Calu3 (cell line): ENCODE data around the gene UNG. TPM values are rescaled to one million over a fixed set of nuclear protein-coding genes. Genes with fewer than 3 reads are reported as not detected.

Experiments used
- BruUV-seq: library from RNA; stranded (reverse); fragments of 400-500 nt; replicated peaks from 2 replicates; lab custom pipeline; 2021; lab: Mats Ljungman, UMichigan
- CTCF ChIA-PET: fragments of 300-600 bp; sonication (Branson Sonifier 250); formaldehyde crosslinking; loops from one replicate; lab custom pipeline; 2022; ENCODE audit warnings: antibody characterized with exemption; lab: Charles Lee
- DNase-seq: peaks from one replicate; pipeline ENCODE4 v3.0.0; 2022
- H3K27ac Mint-ChIP-seq: one replicate; pipeline ENCODE4 v1.8.0; 2022; ENCODE audit warnings: mixed read lengths; ENCODE audit not compliant: unreplicated experiment
- H3K27me3 Mint-ChIP-seq: one replicate; pipeline ENCODE4 v1.8.0; 2022; ENCODE audit warnings: mixed read lengths; ENCODE audit not compliant: unreplicated experiment
- H3K36me3 Mint-ChIP-seq: one replicate; pipeline ENCODE4 v1.8.0; 2022; ENCODE audit warnings: mild to moderate bottlenecking, moderate library complexity, mixed read lengths; ENCODE audit not compliant: insufficient read depth, unreplicated experiment
- H3K4me1 Mint-ChIP-seq: one replicate; pipeline ENCODE4 v1.8.0; 2022; ENCODE audit warnings: mild to moderate bottlenecking, low read depth, mixed read lengths; ENCODE audit not compliant: unreplicated experiment
- H3K4me3 Mint-ChIP-seq: one replicate; pipeline ENCODE4 v1.8.0; 2022; ENCODE audit warnings: mild to moderate bottlenecking, low read depth, moderate library complexity, mixed read lengths; ENCODE audit not compliant: unreplicated experiment
- H3K9me3 Mint-ChIP-seq: one replicate; pipeline ENCODE4 v1.8.0; 2022; ENCODE audit warnings: low read depth, mixed read lengths; ENCODE audit not compliant: unreplicated experiment
- intact Hi-C: fragments of 100-400 bp; cut with micrococcal nuclease; formaldehyde crosslinking; loops from one replicate; pipeline ENCODE4 v1.10.0; 2022; ENCODE audit not compliant: unreplicated experiment
- total RNA-seq: library from RNA; stranded (reverse); gene quantifications from 2 replicates; pipeline ENCODE4 v1.2.3, GENCODE V29; 2022
- TF ChIP-seq, protein P1 (sequence below): fragments of 200-600 bp; IDR thresholded peaks from one replicate; pipeline ENCODE4 v1.8.0; 2022; ENCODE audit warnings: antibody characterized with exemption; ENCODE audit not compliant: unreplicated experiment

The UNG gene
- total RNA-seq, 1 experiment from 2014 or later, result 79.2 TPM

DNA sequence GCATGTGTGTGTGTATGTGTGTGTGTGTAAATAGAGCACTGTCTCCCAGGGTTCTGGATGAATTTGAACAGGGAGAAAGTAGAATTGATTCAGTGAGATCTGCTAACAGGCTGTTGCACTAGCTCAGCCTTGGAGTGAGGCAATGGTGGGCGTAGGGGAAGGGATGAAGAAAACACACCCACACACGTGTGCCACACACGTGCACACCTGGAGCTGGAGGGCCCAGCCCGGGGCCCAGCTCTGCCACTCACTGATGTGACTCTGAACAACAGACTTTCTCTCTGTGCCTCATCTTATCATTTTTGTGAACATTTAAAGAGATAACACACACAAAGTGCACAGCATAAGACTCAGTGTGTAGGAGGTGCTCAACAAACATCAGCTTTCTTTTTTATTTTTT is 23.2 kb downstream of the UNG start:
- Mint-ChIP-seq H3K27ac (no peak overlapping the region), H3K36me3 (no peaks in the 10 kb centered on the region), H3K4me3 (no peak overlapping the region), H3K9me3 (no peaks in the 10 kb centered on the region), H3K27me3 (peaks cover 12% of the 10 kb centered on the region), H3K4me1 (peaks cover 6% of the 10 kb centered on the region)
- CTCF ChIA-PET, result no interaction called here
- intact Hi-C loops, result no loop called here
- no TSS peak for BruUV-seq
- TF ChIP-seq, protein P1, sequence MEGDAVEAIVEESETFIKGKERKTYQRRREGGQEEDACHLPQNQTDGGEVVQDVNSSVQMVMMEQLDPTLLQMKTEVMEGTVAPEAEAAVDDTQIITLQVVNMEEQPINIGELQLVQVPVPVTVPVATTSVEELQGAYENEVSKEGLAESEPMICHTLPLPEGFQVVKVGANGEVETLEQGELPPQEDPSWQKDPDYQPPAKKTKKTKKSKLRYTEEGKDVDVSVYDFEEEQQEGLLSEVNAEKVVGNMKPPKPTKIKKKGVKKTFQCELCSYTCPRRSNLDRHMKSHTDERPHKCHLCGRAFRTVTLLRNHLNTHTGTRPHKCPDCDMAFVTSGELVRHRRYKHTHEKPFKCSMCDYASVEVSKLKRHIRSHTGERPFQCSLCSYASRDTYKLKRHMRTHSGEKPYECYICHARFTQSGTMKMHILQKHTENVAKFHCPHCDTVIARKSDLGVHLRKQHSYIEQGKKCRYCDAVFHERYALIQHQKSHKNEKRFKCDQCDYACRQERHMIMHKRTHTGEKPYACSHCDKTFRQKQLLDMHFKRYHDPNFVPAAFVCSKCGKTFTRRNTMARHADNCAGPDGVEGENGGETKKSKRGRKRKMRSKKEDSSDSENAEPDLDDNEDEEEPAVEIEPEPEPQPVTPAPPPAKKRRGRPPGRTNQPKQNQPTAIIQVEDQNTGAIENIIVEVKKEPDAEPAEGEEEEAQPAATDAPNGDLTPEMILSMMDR, result no peak
- no peak for DNase-seq

DNA sequence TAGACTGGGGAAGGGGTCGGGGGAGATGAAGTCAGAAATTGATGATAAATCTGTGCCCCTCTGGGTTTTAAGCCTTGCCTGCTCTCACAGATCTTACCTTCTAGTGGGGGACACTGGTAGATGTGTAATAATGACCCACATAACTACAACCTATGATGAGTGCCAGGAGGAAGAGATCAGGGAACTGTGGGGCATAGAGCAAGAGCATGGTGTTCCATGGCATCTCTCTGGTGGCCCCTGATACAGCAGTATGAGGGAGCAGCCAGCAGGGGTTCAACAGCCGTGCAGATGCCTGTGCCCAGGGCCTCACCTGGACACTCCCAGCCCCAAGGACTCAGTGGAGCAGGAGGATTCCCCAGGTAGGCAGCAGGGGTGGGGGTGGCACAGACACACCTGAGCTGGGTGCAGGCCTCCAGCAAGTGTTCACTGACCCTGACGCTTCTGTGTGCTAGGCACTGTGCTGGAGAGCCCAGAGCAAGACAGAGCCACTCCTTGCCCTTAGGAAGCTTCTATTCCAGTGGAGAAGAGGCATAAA is 24.0 kb downstream of the UNG start:
- H3K27ac Mint-ChIP-seq, result no peak overlapping the region
- BruUV-seq, result no TSS peak
- DNase-seq, result no peak
- CTCF ChIA-PET, result no interaction called here
- no peaks in the 10 kb centered on the region for H3K9me3 Mint-ChIP-seq
- no peak overlapping the region for H3K4me3 Mint-ChIP-seq
- intact Hi-C loops, result no loop called here
- H3K36me3 Mint-ChIP-seq, result no peaks in the 10 kb centered on the region
- peaks cover 20% of the 10 kb centered on the region for H3K27me3 Mint-ChIP-seq
- H3K4me1 Mint-ChIP-seq, result no peaks in the 10 kb centered on the region
- TF ChIP-seq, protein P1, result no peak

DNA sequence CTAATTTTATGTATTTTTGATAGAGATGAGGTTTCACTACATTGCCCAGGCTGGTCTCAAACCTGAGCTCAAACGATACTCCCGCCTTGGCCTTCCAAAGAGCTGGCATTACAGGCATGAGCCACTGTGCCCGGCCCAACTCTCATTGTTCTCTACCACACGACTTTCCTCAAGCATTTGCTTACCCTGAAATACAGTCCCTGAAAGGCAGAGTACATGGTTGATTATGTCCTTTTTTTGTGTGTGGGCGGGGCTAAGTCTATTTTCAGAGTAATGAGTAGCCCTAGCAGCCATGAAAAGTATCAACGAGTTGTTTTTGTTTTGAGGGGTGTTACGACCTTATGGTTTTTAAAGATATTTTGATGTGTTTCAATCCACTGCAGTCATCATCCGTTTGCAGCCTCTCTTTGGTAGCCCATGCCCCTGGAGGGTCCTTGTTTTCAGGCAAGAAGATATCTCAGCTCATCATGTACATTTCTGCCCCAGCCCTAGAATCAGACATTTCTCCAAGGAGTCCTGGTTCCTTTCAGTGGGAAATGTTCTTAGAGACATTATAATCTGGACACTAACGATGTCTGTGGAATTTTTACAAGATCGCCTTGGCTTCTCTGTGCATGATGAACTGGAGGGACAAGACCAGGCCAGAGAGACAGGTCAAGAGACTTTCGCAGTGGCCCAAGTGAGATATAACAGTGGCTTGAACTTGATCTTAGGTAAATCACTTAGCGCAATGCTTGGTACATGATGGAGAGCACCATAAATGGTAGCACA is 27.7 kb downstream of the UNG start:
- CTCF ChIA-PET, result no interaction called here
- no peak for DNase-seq
- BruUV-seq, result no TSS peak
- Mint-ChIP-seq H3K4me3 (no peak overlapping the region), H3K27me3 (peaks cover 30% of the 10 kb centered on the region), H3K9me3 (no peaks in the 10 kb centered on the region), H3K36me3 (no peaks in the 10 kb centered on the region), H3K4me1 (no peaks in the 10 kb centered on the region), H3K27ac (no peak overlapping the region)
- TF ChIP-seq, protein P1, result no peak
- intact Hi-C loops, result no loop called here

DNA sequence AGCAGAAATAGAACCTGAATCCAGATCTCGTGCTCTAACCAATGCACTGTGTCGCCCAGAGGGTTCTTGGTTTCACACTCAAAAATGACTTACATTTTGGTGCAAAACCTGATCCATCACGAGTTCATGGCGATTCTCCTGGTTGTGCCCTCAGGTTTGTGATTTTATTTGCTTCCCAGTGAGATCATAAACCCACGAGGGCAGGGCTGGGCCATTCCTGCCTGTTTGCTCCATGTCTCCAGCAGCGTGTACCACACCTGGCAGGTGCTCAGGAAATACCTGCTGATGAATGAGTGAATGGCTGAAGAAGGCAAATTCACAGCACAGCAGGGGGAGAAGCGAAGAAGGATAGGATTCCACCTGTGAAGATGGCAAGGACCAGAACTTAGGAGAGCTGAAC is 28.4 kb downstream of the UNG start:
- CTCF ChIA-PET, result no interaction called here
- no TSS peak for BruUV-seq
- DNase-seq, result no peak
- Mint-ChIP-seq H3K27me3 (peaks cover 37% of the 10 kb centered on the region), H3K36me3 (no peaks in the 10 kb centered on the region), H3K4me1 (no peaks in the 10 kb centered on the region), H3K9me3 (no peaks in the 10 kb centered on the region), H3K4me3 (no peak overlapping the region), H3K27ac (no peak overlapping the region)
- intact Hi-C loops, result no loop called here
- TF ChIP-seq, protein P1, result no peak
